ELR (cell line): ENCODE results near the gene PSMD11.
"Not testable (repeated sequence)": the region's sequence is repeated elsewhere in the genome, so short reads cannot be mapped to it uniquely, and the experiment has no call there.

ENCODE experiments used
- DNase-seq: peaks from one replicate; pipeline ENCODE4 v3.0.0-alpha.2; 2015; ENCODE audit warnings: low read depth

PSMD11 gene

GRCh38 chr17:32513579-32513978 lies 69.3 kb downstream of the PSMD11 start:
- no peak for DNase-seq

- no peak for DNase-seq
These were observed 70.3 kb downstream of the PSMD11 start for GRCh38 chr17:32514606-32515005.

GRCh38 chr17:32515677-32516383 lies 71.5 kb downstream of the PSMD11 start:
- no peak for DNase-seq

GRCh38 chr17:32516450-32516849 lies 72.1 kb downstream of the PSMD11 start:
- DNase-seq: no peak

- DNase-seq: no peak
These were observed 72.8 kb downstream of the PSMD11 start for GRCh38 chr17:32516940-32517701.

GRCh38 chr17:32517982-32518381 lies 73.7 kb downstream of the PSMD11 start:
- DNase-seq: no peak

GRCh38 chr17:32518646-32519227 lies 74.4 kb downstream of the PSMD11 start:
- DNase-seq: no peak

- peak; percentile 75 for DNase-seq
These were observed 75.2 kb downstream of the PSMD11 start for GRCh38 chr17:32519228-32520103.

GRCh38 chr17:32520104-32520701 lies 75.9 kb downstream of the PSMD11 start:
- peak; percentile 40 for DNase-seq

- DNase-seq: no peak
These were observed 76.6 kb downstream of the PSMD11 start for GRCh38 chr17:32520737-32521404.

- no peak for DNase-seq
These were observed 78.8 kb downstream of the PSMD11 start for GRCh38 chr17:32523017-32523680.

- DNase-seq: no peak
These were observed 79.7 kb downstream of the PSMD11 start for GRCh38 chr17:32523827-32524552.

GRCh38 chr17:32524553-32524880 lies 80.2 kb downstream of the PSMD11 start:
- not testable (repeated sequence) for DNase-seq

GRCh38 chr17:32525122-32525521 lies 80.8 kb downstream of the PSMD11 start:
- DNase-seq: no peak

- DNase-seq: no peak
These were observed 82.8 kb downstream of the PSMD11 start for GRCh38 chr17:32527146-32527545.

- DNase-seq: no peak
These were observed 84.5 kb downstream of the PSMD11 start for GRCh38 chr17:32528825-32529224.

GRCh38 chr17:32529604-32530003 lies 85.3 kb downstream of the PSMD11 start:
- no peak for DNase-seq
